Transverse colon (tissue), 4 donors: Measurements from ENCODE around the gene FARSA. TPM values are rescaled to one million over a fixed set of nuclear protein-coding genes. Genes with fewer than 3 reads are reported as not detected.
"Not testable (repeated sequence)": the region's sequence is repeated elsewhere in the genome, so short reads cannot be mapped to it uniquely, and the experiment has no call there.

Experiments used
- DNase-seq: peaks from one replicate; pipeline ENCODE4 v3.0.0-alpha.2; 2019
- H3K27ac ChIP-seq, 4 donors: fragments of 200-600 bp; sonication (generic); 2 replicates each; pipeline ENCODE4 v1.5.1; 2016 to 2018; ENCODE audit warnings: inconsistent platforms in 4 of 4
- H3K27me3 ChIP-seq: fragments of 200-600 bp; sonication (generic); 2 replicates; pipeline ENCODE4 v1.5.1; 2017; ENCODE audit warnings: inconsistent platforms
- H3K36me3 ChIP-seq, 4 donors: fragments of 200-600 bp; sonication (generic); 2 replicates each; pipeline ENCODE4 v1.5.1; 2017 to 2019; ENCODE audit warnings: inconsistent platforms in 4 of 4
- H3K4me1 ChIP-seq, 4 donors: fragments of 200-600 bp; sonication (generic); 2 replicates each; pipeline ENCODE4 v1.5.1; 2017 to 2020; ENCODE audit warnings: inconsistent platforms in 4 of 4
- H3K4me3 ChIP-seq, 4 donors: fragments of 200-600 bp; sonication (generic); 1 replicate in 1 of 4; 2 replicates in 3 of 4; pipeline versions ENCODE4 v1.5.1 to v1.6.1; 2017 to 2019; ENCODE audit warnings: inconsistent platforms in 4 of 4
- H3K9me3 ChIP-seq, 2 donors: fragments of 200-600 bp; sonication (generic); 2 replicates each; pipeline ENCODE4 v1.5.1; 2017 to 2019; ENCODE audit warnings: inconsistent platforms in 2 of 2
- EP300 ChIP-seq: sonication (generic); formaldehyde crosslinking; IDR thresholded peaks from one replicate; pipeline ENCODE4 v1.6.1; 2017; ENCODE audit warnings: antibody characterized with exemption, low read depth
- POLR2A ChIP-seq: fragments of 450-650 bp; IDR thresholded peaks from one replicate; pipeline ENCODE4 v1.6.1; 2016; ENCODE audit warnings: antibody characterized with exemption, mild to moderate bottlenecking, moderate library complexity
- POLR2AphosphoS5 ChIP-seq, 3 donors: sonication (generic); formaldehyde crosslinking; IDR thresholded peaks; one replicate each; pipeline ENCODE4 v1.6.1; 2016; ENCODE audit warnings: antibody characterized with exemption in 3 of 3
- WGBS, 2 donors: methylation state at CpG; one replicate each; pipeline ENCODE4 v1.1.5; 2018; ENCODE audit warnings: low coverage in 1 of 2; 5-methylcytosine and 5-hydroxymethylcytosine counted together
- in situ Hi-C, 4 donors: fragments of 200-750 bp; cut with MboI; loops; one replicate each; pipeline versions ENCODE4 v1.15.0 to v1.15.1; 2017; ENCODE audit warnings: low sequenced_read_pairs in 3 of 4, low pct_ligation_motif_present in 1 of 4, low pct_unique_long_range_greater_than_20kb in 1 of 4
- intact Hi-C: fragments of 100-400 bp; cut with DNase I; formaldehyde crosslinking; loops from one replicate; pipeline ENCODE4 v1.15.1; 2023; ENCODE audit warnings: low total_unique reads
- total RNA-seq, 4 donors: library from RNA; depleted of rRNA; stranded (reverse); fragments of >200 nt; gene quantifications; one replicate each; pipeline ENCODE4 v1.1.0, GENCODE V29; 2016
- TF ChIP-seq, protein P1 (sequence below), 5 experiments: fragments of 200-600 bp in 3 of 5; fragments of 450-650 bp in 2 of 5; sonication (generic) in 3 of 5; IDR thresholded peaks; 1 replicate in 2 of 5; 2 replicates in 3 of 5; pipeline ENCODE4 v1.5.1; 2016 to 2017; ENCODE audit warnings: antibody characterized with exemption in 5 of 5, inconsistent platforms in 3 of 5, mild to moderate bottlenecking in 2 of 5, moderate library complexity in 1 of 5

The FARSA gene
- total RNA-seq, 4 donors from 2014 or later: 18.0 to 40.8 (median 32.6) TPM

DNA sequence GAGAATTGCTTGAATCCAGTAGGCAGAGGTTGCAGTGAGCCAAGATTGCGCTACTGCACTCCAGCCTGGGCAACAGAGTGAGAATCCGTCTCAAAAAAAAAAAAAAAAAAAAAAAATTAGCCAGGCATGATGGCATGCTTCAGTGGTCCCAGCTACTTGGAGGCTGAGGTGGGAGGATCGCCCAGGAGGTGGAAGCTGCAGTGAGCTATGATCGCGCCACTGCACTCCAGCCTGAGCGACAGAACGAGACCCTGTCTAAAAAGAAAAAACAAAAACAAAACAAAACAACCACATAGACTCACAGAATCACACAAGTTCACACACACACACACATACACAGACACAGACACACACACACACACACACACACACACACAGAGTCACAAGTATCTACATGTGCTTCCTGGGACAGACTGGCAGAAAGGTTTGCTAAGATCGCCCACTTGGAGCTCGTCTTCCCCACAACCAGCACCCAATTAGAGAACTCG is 43.2 kb downstream of the FARSA start:
- peak overlapping the region in 1 of 4 donors; percentile 36 for H3K4me3 ChIP-seq
- peaks cover 9 to 25% (median 23%) of the 10 kb centered on the region in 4 donors for H3K4me1 ChIP-seq
- TF ChIP-seq, protein P1, sequence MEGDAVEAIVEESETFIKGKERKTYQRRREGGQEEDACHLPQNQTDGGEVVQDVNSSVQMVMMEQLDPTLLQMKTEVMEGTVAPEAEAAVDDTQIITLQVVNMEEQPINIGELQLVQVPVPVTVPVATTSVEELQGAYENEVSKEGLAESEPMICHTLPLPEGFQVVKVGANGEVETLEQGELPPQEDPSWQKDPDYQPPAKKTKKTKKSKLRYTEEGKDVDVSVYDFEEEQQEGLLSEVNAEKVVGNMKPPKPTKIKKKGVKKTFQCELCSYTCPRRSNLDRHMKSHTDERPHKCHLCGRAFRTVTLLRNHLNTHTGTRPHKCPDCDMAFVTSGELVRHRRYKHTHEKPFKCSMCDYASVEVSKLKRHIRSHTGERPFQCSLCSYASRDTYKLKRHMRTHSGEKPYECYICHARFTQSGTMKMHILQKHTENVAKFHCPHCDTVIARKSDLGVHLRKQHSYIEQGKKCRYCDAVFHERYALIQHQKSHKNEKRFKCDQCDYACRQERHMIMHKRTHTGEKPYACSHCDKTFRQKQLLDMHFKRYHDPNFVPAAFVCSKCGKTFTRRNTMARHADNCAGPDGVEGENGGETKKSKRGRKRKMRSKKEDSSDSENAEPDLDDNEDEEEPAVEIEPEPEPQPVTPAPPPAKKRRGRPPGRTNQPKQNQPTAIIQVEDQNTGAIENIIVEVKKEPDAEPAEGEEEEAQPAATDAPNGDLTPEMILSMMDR (IDR thresholded peaks at IDR 0.05): peak in 1 of 5 experiments; percentile 17
- WGBS, 2 donors: 28% methylated on average over 10 of the region's 10 CpGs; no CpG with 5 or more reads in 1 of the 2 donors
- peak overlapping the region; percentile 64 to 93 (median 81) for H3K27ac ChIP-seq
- H3K9me3 ChIP-seq, in situ Hi-C loops, H3K36me3 ChIP-seq, DNase-seq, H3K27me3 ChIP-seq, intact Hi-C loops: not testable (repeated sequence)

DNA sequence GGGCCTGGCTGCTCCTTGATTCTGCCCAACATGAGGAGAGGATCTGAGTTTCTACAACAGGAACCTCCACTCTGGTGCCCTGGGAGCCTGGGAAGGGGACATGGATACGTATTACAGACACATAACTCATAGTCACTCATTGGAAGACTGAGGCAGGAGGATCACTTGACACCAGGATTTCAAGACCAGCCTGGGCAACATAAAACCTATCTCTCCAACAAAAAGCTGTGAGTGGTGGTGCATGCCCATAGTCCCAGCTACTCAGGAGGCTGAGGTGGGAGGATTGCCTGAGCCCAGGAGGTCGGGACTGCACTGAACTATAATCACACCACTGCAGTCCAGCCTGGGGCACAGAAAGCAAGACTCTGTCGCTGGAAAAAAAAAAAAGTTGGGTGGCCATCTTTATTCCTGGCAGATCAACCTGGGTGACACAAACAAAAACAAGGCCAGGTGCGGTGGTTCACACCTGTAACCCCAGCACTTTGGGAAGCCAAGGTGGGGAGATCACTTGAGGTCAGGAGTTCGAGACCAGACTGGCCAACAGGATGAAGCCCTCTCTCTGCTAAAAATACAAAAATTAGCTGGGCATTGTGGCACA is 45.4 kb downstream of the FARSA start:
- no peaks in the 10 kb centered on the region for H3K36me3 ChIP-seq
- H3K9me3 ChIP-seq: no peaks in the 10 kb centered on the region
- intact Hi-C loops: loop anchor here (5.0 to 10.0 kb wide), 3 partner anchors 57 to 207 kb away; partner anchors contain the start of gene RAD23A
- H3K27me3 ChIP-seq: peaks cover 13% of the 10 kb centered on the region
- 65% methylated on average over 5 of the region's 5 CpGs; no CpG with 5 or more reads in 1 of the 2 donors for WGBS, 2 donors
- no peak for TF ChIP-seq EP300
- TF ChIP-seq, protein P1 (IDR thresholded peaks at IDR 0.05): no peak
- TF ChIP-seq POLR2AphosphoS5 (IDR thresholded peaks at IDR 0.05): no peak
- TF ChIP-seq POLR2A: no peak
- no peak for DNase-seq
- no peak overlapping the region for H3K27ac ChIP-seq
- H3K4me3 ChIP-seq: no peak overlapping the region
- in situ Hi-C loops: loop anchor here in 1 of 4 donors (5.0 kb wide), 1 partner anchor 74 kb away; no protein-coding TSS in a partner anchor
- peaks cover 9 to 34% (median 32%) of the 10 kb centered on the region in 4 donors for H3K4me1 ChIP-seq

DNA sequence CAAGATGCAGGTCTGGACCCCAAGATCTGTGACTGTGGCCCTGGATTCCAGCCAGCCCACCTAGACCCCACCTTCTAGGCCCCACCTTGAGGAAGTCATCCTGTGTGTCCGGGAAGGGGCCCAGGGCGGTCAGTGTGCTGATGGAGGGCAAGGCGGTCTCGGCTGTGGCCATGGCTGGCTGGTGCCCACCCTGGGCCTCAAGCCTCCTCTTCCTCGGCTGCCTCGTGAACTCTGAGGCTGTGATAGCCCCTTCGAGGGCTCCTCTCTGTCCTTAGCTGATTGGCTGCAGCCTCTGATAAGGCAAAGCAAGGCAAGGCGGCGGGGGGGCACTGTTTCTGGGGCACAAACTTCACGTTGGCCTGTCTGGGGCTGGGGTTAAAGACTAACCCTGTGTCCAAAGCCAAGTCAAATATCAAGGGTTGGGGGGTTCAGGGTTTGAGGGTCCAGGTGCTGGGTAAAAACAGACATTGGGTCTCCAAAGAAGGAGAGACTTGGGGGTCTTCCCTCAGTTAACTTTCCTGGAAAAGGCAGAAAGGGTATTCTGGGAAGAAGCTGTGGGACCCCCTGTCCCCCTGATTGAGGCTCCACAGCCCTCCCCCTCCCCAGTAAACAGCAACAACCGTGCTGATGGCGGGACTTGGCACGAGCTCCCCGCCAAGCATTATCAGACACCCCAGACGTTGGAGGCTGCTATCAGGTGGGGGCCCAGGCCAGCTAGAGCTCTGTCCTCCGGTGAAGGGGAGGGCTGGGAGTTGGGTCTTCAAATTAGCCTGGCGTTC is 46.4 kb downstream of the FARSA start, which contains the start of gene KLF1:
KLF1 (minus strand) TSS at position 233 of the 779 bp plus-strand sequence; CDS start at position 172, 61 bp downstream.
- H3K27ac ChIP-seq: no peak within 1 kb of the TSS
- H3K27me3 ChIP-seq: peaks cover 13% of the 10 kb centered on the region
- no peaks in the 10 kb centered on the region for H3K36me3 ChIP-seq
- H3K4me3 ChIP-seq: peak within 1 kb of the TSS in 2 of 4 donors; percentile 48 to 57
- no peak for DNase-seq
- intact Hi-C loops: loop anchor here (5.0 to 10.0 kb wide), 3 partner anchors 58 to 208 kb away; partner anchors contain the start of gene RAD23A
- WGBS, 2 donors: 73 to 80% methylated on average over 2 to 14 of the region's 17 CpGs
- TF ChIP-seq, protein P1 (IDR thresholded peaks at IDR 0.05): no peak
- TF ChIP-seq POLR2A (no peak), EP300 (no peak), POLR2AphosphoS5 (IDR thresholded peaks at IDR 0.05) (no peak)
- in situ Hi-C loops: loop anchor here in 1 of 4 donors (5.0 kb wide), 1 partner anchor 75 kb away; no protein-coding TSS in a partner anchor
- H3K4me1 ChIP-seq: peaks cover 8 to 29% (median 29%) of the 10 kb centered on the region in 4 donors
- H3K9me3 ChIP-seq: no peaks in the 10 kb centered on the region

DNA sequence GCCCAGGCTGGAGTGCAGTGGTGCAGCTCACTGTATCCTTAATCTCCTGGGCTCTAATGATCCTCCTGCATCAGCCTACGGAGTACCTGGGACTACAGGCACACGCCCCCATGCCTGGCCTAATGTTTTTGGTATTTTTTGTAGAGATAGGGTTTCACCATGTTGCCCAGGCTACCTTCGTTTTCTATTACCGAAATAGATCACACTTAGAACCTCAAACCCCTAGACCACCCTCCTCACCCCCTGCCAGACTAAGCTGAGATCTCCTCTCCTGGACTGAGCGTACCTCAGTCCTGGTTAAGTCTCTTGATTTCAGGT is 46.9 kb downstream of the FARSA start:
- Histone ChIP-seq H3K4me3 (no peak overlapping the region), H3K27ac (no peak overlapping the region), H3K4me1 (peaks cover 2 to 26% (median 24%) of the 10 kb centered on the region in 4 donors), H3K9me3 (no peaks in the 10 kb centered on the region), H3K27me3 (peaks cover 13% of the 10 kb centered on the region), H3K36me3 (no peaks in the 10 kb centered on the region)
- intact Hi-C loops: loop anchor here (5.0 to 10.0 kb wide), 3 partner anchors 58 to 208 kb away; partner anchors contain the start of gene RAD23A
- 80 to 83% methylated on average over 3 to 5 of the region's 5 CpGs for WGBS, 2 donors
- no peak for TF ChIP-seq EP300
- TF ChIP-seq POLR2A: no peak
- TF ChIP-seq, protein P1 (IDR thresholded peaks at IDR 0.05): no peak
- no peak for TF ChIP-seq POLR2AphosphoS5 (IDR thresholded peaks at IDR 0.05)
- in situ Hi-C loops: loop anchor here in 1 of 4 donors (5.0 kb wide), 1 partner anchor 76 kb away; no protein-coding TSS in a partner anchor
- no peak for DNase-seq
